HG03571 (cell line): ENCODE measurements around the gene RAB32.

ENCODE experiments used
- ATAC-seq: cut with Tn5 transposase; IDR thresholded peaks from one replicate; pipeline ENCODE4 v1.9.1; 2021; ENCODE audit not compliant: unreplicated experiment

The RAB32 gene

DNA sequence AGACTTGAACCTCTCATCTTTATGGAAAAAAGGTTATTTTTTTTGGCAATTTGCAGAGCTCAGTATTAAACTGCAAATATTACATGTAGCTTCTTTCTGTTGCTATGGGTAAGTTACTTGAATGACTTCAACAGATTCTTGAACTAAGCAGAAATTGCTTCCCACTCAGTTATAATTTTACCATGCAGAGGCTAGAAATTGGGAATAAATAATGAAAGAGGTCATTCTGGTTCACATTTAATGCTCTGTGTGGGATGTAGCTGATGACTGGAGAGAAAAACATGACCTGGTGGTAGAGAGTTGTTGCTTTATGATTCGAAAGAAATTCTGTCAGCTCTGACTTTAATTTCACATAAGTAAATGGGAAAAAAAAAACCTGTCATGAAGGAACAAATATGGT lies 38.3 kb downstream of the RAB32 start:
- no peak for ATAC-seq

DNA sequence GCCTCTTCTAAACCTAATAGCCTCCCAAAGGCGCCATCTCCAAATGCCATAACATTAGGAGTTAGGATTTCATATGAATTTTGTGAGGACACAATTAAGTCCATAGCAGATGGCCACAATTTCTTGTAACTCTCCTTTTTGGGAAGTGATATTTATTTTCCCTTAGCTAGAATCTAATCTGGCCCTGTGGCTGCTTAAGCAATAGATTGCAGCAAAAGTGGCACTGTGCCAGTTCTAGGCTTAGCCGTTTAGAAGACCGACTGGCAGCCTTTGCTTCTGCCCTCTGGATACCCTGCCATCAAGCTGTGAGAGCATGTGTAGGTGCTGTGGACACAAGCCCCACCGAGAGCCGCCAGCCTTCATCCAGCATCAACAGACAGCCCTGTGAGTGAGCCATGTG lies 39.2 kb downstream of the RAB32 start:
- ATAC-seq: no peak

DNA sequence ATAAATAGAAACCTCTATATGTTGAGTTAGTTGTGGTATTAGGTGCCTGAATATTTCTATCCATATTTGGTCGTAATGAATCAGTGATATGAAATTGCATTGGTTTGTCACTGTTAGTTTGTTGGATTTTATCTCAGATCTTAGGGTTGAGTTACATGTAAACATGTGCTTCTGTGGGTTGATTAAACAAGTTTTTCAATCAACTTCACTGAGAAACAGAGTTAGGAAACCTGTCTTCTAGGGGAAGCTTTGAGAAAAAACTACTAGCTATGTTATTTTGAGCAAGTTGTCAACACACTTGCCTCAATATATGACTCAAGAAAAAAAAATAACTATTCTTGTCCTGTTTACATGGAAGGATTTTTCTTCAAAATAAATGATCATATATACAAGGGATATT lies 40.3 kb downstream of the RAB32 start:
- ATAC-seq: no peak

DNA sequence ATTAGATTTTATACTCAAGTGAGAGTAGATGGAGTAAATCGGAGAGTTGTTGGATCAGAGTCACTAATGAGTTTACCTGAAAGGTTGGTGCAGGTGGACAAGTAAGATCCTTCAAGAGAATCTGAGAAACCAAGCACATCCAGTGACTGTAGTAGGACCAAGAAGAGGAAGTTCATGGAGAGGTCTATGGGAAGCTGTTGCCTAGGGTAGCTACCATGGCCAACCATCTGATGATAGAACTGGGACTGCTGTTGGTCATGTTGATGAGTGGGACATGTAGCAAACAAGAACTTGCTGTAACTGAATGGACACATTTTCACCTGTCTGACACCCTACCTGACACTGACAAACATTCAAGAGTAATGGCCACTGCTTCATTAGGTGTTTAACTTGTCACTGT lies 43.8 kb downstream of the RAB32 start:
- ATAC-seq: no peak

DNA sequence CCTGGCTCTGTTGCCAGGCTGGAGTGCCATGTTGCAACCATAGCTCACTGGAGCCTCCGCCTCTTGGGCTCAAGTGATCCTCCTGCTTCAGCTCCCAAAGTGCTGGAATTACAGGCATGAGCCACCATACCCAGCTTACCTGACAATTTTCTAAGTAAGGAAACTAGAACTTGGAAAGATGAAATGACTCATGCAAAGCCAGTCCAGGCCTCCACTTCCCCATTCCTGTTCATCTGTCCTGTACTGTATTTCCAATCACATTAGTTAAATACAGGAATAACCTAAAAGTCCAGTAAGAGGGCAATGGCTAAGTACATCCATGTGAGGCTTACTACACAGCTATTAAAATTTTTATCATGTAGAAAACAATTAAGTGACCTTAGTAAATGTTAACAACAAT lies 46.9 kb downstream of the RAB32 start:
- ATAC-seq: no peak

DNA sequence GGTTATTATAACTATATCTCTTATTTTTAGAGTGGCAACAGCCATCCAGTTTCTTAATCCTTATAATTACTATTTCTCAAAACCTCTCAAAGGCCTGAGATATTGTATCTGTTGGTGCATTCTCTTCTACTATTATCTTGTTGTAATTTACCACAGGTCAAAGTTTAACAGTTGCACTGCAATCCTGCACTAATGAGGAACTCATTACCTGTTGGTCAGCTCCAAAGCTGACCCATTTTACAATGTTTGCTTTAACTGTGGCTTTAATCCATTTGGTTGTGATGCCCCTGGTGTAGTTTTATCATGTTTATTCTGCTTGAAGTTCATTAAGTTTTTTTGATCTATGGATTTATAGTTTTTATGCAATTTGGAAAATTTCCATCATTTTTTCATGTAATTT lies 48.8 kb downstream of the RAB32 start:
- ATAC-seq: no peak

DNA sequence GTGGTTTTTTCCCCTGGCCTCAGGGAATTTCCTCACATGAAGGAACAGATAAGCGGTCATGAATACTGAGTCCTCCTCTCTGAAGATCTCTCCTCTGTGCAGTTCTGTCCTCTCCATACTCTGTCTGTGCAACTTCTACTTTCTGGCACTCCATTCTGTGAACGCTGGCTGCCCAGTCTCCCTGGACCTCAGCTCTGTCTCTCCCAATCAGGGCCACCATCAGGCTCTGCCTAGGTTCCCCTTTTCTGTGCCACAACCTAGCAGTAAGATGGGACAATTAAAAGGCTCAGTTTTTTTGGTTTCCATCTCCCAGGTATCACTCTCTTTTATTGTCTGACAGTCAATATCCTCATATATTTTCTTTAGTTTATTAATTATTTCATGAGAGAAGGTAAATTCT lies 50.4 kb downstream of the RAB32 start:
- ATAC-seq: no peak

DNA sequence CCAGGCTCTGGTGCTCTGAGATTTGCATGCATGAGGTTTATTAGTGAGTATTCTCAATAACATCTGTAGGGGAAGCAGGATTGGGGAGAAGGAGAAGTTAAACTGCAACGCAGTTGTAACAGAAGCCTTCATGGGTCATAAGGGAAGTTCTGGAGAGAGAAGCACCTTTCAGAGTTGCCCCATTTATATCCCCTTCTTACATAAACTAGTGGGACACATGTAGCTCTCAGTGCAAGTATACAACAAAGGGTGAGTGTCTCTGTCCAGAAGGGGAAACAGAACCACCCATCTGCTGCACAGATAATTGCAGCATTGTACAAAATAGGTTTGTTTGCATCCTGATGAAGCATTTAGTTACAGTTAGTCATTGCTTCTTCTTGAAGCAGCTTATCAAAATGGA lies 50.9 kb downstream of the RAB32 start:
- no peak for ATAC-seq

DNA sequence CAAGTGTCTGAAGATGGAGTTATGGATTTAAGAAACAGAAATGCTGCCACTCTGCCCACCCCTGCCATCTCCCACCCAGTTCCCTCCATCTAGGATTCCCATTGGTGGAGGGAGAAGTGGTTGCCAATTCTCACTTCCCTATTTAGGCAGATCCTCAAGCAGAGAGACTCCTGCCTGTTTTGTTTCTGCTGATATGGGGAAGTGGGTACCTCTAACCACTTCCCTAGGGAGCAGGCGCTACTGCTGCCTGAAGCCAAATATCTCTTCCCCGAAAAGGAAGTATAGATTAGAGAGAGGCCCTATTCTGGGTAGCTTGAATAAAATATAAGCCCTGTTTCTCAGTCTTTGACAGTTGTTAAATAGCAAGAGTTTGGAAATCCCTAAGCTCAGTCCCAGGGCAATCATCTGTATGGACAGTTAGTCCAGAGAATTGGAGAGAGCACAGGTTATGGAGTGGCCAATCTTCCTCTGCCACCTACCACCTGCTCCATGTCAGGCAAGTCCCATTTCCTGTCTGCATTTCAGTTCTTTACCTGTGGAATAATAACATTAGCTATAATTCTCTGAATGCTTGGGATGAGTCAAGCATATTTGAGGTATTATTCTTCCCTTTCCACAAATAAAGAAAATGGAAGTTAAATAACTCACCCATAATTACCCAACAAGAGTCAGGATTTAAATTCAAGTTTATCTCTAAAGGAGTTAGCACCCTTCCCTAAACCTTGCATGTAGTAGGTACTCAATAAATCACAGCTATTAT lies 52.5 kb downstream of the RAB32 start:
- ATAC-seq: no peak

DNA sequence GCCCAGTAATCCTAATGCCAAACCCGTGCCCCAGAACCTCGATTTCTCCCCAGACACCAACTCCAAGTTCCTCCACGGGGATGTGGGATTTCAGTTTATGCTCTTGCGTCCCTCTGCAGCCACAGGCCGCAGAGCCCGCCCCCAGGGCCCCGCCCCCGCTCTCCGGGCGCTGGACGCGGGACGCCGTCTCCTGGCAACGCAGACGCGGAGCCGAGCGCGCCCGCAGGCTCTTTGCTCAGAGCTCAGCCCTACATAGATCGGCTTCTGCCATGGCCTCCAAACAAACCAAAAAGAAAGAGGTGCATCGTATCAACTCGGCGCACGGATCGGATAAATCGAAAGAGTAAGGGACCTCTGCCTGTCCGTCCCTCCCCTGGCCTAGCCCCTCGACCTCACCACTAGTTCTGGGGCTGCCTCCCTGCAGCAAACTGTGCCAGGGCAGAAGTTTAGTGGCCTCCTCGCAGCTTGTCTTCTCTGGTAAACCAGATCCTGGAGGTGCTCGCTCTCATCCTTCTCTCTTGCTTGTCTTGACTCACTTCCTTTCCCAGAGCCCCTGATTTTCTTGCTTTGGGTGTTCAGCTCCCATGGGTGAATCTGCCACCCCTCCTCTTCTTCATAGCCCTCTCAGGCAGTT lies 55.3 kb downstream of the RAB32 start, which contains the start of gene ADGB:
Gene ADGB (plus strand): TSS at position 201 of the 634 bp plus-strand sequence. CDS start 69 bp downstream, at position 270.
- no peak for ATAC-seq

DNA sequence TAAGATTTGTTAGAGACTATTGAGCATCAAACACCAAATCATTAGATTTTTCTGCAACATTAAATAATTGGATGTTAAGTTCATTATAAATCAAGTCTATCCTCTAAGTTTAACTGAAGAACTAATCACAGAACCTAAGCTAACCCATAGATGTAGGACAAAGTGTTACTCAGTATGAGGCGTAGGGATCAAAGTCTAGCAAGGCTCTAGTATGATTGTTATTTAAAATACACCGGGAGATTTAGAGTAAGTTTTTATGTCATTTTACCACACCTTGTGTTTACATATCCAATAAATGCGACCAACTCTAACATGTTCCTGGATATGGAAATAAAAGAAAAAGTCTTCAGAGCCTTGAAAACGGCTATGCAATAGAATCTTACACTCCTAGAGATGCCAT lies 57.7 kb downstream of the RAB32 start:
- ATAC-seq: no peak

DNA sequence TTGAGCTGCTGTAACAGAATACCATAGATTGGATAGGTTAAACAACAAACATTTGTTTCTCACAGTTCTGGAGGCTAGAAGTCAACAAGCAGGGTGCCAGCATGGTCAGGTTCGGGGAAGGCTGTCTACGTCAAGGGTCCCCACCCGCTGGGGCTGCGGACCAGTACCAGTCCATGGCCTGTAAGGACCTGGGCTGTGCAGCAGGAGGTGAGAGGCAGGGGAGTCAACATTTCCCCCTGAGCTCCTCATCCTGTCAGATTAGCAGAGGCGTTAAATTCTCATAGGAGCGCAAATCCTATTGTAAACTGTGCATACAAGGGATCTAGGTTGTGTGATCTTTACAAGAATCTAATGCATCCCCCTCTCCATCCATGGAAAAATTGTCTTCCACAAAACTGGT lies 58.9 kb downstream of the RAB32 start:
- no peak for ATAC-seq
